C4-2B (cell line): ENCODE results near the gene PAGE4.

Source experiments
- CTCF ChIP-seq: fragments of 450-650 bp; conservative IDR thresholded peaks from 2 replicates; pipeline ENCODE4 v1.5.1; 2017; ENCODE audit warnings: mild to moderate bottlenecking
- ZFX ChIP-seq: fragments of 450-650 bp; IDR thresholded peaks from 2 replicates; pipeline ENCODE4 v1.6.1; 2017

- TF ChIP-seq CTCF (no peak), ZFX (no peak)
Measured at GRCh38 chrX:49862093-49862492, 33.0 kb downstream of the PAGE4 start.
